ENCODE results near the gene METRNL.
"Not testable (repeated sequence)": the region's sequence is repeated elsewhere in the genome, so short reads cannot be mapped to it uniquely, and the experiment has no call there.

METRNL gene

DNA sequence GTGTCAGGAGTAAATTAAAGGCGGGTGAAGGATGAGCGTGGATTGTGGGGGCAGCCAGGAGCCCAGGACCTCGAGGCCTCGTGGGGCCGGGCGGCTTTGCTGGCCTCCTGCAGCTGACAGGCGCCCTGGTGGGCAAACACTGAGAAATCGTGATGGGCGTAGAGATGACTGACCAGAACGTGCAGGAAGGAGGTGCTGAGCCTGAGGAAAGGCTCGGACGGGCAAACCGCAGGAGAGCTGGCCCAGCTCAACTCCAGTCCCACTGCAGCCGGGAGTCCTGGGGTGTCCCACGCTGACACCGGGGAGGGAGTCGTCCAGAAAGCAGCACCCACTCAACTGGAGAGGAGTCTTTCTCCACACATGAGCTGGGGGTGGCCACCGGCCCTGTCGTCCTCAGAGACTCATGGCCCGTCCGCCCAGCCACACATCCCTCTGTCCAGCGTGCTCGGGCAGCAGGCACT is 36.9 kb downstream of the METRNL start:
- Histone ChIP-seq H3K4me3 (ENCODE audit: low read length) (no peak overlapping the region), H3K4me1 (ENCODE audit: control insufficient read depth, low read depth, low read length) (no peaks in the 10 kb centered on the region), H3K27ac (ENCODE audit: low read length) (no peak overlapping the region), H3K9me3 (ENCODE audit: control insufficient read depth, low read depth, low read length) (no peaks in the 10 kb centered on the region), H3K36me3 (ENCODE audit: control insufficient read depth, low read depth, low read length) (no peaks in the 10 kb centered on the region), H3K27me3 (ENCODE audit: control insufficient read depth, insufficient read depth, low read length) (peaks cover 13% of the 10 kb centered on the region), H3K9ac (ENCODE audit: low read length) (no peak overlapping the region)

DNA sequence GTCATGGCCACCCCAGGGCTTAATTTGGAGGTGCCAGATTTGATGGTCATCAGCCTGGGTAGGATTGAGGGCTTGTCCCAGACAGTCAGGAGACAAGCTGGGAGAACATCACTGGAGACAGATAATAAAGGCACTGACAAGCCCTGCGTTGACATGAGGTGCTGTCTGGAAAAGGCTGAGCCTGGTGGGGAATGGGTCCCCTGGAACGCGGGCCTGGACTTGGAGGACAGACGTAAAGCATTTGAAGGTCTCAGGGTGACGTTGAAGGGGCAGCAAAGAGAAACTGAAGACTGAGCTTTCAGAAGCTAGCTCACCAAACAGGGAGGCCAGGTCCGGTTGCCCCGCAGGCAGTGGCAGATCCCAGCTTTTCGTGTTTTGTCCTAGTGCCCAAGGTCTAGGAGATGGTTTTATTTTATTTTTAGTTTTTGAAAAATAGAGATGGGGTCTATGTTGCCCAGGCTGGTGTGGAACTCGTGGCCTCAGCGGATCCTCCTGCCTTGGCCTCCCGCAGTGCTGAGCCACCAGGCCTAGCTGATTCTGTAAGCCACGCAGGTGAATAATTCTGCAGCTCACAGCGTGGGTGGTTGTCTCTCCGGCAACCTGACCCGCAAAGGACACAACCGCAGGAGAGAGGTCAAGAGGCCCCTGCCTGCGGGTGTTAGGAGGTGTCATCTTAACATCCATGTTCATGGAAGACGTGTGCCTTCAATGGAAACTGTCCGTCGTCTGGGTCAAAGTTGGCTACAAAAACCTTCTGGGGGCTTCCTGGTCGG is 37.6 kb downstream of the METRNL start:
- H3K9ac ChIP-seq (ENCODE audit: low read length), result no peak overlapping the region
- H3K36me3 ChIP-seq (ENCODE audit: control insufficient read depth, low read depth, low read length), result no peaks in the 10 kb centered on the region
- H3K27me3 ChIP-seq (ENCODE audit: control insufficient read depth, insufficient read depth, low read length), result peaks cover 20% of the 10 kb centered on the region
- H3K9me3 ChIP-seq (ENCODE audit: control insufficient read depth, low read depth, low read length), result no peaks in the 10 kb centered on the region
- H3K27ac ChIP-seq (ENCODE audit: low read length), result no peak overlapping the region
- H3K4me1 ChIP-seq (ENCODE audit: control insufficient read depth, low read depth, low read length), result no peaks in the 10 kb centered on the region
- H3K4me3 ChIP-seq (ENCODE audit: low read length), result no peak overlapping the region

DNA sequence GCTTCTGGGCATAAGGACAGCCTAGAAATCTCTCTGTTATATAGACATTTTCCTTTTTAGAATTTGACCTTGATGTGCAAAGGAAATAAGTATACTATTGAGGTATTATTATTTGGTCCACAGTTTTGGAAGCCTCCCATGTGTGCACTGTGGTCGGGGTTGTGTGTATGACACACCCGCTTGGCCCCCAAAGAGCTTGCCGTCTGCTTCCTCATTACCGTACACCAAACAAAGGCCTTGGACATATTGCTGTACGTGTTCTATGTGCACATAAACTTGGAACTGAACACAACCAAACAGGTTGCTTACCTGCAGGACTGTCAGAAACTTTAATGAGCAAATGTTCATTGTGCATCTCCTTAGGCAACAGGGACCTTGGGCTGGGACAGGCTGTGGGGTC is 38.2 kb downstream of the METRNL start:
- no peaks in the 10 kb centered on the region for H3K36me3 ChIP-seq (ENCODE audit: control insufficient read depth, low read depth, low read length)
- H3K27me3 ChIP-seq (ENCODE audit: control insufficient read depth, insufficient read depth, low read length), result peaks cover 26% of the 10 kb centered on the region
- H3K9ac ChIP-seq (ENCODE audit: low read length), result no peak overlapping the region
- H3K9me3 ChIP-seq (ENCODE audit: control insufficient read depth, low read depth, low read length), result no peaks in the 10 kb centered on the region
- H3K4me3 ChIP-seq (ENCODE audit: low read length), result no peak overlapping the region
- H3K4me1 ChIP-seq (ENCODE audit: control insufficient read depth, low read depth, low read length), result peaks cover 3% of the 10 kb centered on the region
- H3K27ac ChIP-seq (ENCODE audit: low read length), result no peak overlapping the region

DNA sequence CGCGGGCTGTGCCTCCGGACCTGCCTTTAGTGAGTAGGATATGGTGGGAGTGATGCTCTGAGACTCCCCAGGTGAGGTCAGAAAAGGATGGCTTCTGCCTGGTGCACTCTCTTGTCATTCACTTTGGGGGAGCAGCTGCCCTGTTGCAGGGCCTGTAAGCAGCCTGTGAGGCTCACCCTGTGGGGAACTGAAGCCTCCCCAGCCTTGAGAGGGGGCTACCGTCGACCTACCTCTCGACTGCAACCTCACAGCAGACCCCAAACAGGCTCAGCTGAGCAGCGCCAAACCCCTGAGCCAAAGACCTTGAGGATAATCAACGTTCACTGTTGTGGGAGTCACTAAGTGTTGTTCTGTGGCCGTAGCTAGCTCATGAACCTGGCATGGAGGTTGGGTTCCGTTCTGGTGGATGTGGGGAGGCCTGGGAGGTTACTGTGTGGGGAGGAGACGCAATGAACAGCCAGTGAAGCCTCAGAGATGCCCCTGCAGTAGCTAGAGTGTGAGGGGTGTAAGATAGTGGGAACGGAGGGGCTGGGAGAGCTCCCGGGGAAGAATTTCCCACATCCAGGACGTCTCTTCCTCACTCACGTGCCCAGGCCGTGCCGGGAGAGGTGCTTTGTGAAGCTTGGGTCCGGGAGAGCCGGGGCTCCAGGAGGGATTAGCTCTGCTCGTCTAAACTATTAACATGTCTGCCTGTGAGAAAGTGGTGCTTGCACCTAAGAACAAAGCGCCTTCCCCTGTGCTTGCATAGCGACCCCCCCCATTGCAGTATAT is 38.8 kb downstream of the METRNL start:
- Histone ChIP-seq H3K9me3 (ENCODE audit: control insufficient read depth, low read depth, low read length) (no peaks in the 10 kb centered on the region), H3K9ac (ENCODE audit: low read length) (no peak overlapping the region), H3K4me1 (ENCODE audit: control insufficient read depth, low read depth, low read length) (peaks cover 4% of the 10 kb centered on the region), H3K36me3 (ENCODE audit: control insufficient read depth, low read depth, low read length) (no peaks in the 10 kb centered on the region), H3K4me3 (ENCODE audit: low read length) (no peak overlapping the region), H3K27me3 (ENCODE audit: control insufficient read depth, insufficient read depth, low read length) (peaks cover 32% of the 10 kb centered on the region), H3K27ac (ENCODE audit: low read length) (no peak overlapping the region)

DNA sequence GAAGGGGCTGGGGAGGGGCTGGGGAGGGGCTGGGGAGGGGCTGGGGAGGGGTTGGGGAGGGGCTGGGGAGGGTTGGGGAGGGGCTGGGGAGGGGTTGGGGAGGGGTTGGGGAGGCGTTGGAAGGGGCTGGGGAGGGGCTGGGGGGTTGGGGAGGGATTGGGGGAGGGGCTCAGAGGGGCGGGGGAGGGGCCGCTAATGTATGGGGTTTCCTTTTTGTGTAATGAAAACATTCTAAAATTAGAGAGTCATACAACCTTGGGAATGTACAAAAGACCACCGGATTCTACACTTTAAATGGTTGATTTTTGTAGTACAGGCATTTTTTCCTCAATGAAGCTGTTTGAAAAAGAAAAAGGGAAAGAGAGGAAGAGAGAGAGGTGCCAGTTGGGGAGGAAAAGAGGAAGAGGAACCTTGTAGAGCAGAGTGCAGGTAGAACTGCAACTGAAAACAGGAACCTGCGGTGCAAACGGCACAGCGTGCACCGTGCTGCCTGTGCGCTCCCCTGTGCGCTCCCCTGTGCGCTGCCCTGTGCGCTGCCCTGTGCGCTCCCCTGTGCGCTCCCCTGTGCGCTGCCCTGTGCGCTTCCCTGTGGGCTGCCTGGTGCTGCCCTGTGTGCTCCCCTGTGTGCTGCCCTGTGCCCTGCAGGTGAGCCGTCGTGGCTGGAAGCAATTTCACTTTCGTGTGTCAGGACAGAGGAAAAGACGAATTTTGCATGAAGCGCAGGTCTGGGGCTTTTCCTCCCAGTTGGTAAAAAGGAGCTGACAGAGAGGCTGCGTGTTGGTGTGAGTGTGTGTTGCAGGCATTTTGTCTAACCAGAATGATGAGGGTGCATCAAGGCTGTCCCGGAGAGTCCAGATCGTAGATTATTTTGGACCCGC is 40.8 kb downstream of the METRNL start:
- Histone ChIP-seq H3K9ac (ENCODE audit: low read length) (no peak overlapping the region), H3K27ac (ENCODE audit: low read length) (no peak overlapping the region), H3K9me3 (ENCODE audit: control insufficient read depth, low read depth, low read length) (no peaks in the 10 kb centered on the region), H3K36me3 (ENCODE audit: control insufficient read depth, low read depth, low read length) (no peaks in the 10 kb centered on the region), H3K27me3 (ENCODE audit: control insufficient read depth, insufficient read depth, low read length) (peaks cover 32% of the 10 kb centered on the region), H3K4me1 (ENCODE audit: control insufficient read depth, low read depth, low read length) (peaks cover 4% of the 10 kb centered on the region), H3K4me3 (ENCODE audit: low read length) (peak overlapping the region; percentile 58)

DNA sequence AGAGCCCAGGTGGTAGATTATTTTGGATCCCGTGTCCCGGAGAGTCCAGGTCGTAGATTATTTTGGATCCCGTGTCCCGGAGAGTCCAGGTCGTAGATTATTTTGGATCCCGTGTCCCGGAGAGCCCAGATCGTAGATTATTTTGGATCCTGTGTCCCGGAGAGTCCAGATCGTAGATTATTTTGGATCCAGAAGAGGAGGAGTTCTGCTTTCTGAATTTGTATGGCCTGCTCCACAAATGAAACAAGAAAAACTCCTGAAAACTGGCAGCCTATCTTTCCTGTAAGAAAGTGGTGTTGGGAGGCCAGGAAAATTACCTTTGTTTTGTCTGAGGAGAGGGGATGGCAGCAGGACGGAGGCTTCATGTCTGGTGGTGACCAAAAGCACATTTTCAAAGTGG is 42.1 kb downstream of the METRNL start:
- Histone ChIP-seq H3K4me3 (ENCODE audit: low read length) (peak overlapping the region; percentile 58), H3K27me3 (ENCODE audit: control insufficient read depth, insufficient read depth, low read length) (peaks cover 32% of the 10 kb centered on the region)
- H3K27ac ChIP-seq (ENCODE audit: low read length); H3K36me3 ChIP-seq (ENCODE audit: control insufficient read depth, low read depth, low read length); H3K9ac ChIP-seq (ENCODE audit: low read length); H3K4me1 ChIP-seq (ENCODE audit: control insufficient read depth, low read depth, low read length); H3K9me3 ChIP-seq (ENCODE audit: control insufficient read depth, low read depth, low read length): not testable (repeated sequence)

DNA sequence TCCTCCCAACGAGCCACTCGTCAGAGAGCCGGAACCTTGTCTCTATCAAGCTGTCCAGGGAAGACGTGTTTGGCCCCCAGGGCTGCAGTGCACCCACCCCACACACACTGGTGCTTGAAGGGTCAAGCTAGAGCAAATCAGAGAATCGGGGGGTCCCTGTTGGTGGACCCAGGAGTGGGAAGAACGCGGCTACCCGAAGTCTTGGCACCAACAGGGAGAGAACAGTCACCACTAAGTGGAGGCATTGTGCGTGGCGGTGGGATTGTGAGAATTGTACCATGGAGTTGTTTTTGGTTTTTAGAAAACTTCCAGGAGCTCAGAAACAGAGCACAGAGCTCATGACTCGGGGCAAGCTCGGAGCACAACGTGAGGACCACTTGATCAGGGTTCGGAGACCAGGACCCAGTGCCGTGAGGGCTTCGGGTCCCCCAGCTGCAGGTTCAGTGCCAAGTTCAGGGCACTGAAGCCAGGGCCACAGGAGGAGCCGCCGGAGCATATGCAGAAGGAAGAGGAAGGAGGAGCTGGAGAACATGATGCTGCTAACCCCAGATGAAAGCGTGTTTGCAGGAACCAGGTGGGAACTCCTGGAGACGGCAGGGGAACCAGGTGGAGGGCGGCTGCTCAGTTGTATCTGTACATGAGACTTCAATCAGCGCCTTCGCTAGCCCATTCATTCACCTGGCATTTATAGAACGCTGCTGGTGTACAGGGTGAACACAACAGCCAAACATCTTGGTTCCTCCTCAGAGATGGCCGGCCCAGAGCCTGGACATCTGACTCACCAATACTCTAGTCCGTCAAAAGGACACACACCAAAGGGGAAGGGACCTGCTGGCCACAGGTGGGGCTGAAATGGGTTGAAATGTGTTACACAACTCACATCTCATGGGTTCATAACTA is 42.8 kb downstream of the METRNL start:
- no peaks in the 10 kb centered on the region for H3K36me3 ChIP-seq (ENCODE audit: control insufficient read depth, low read depth, low read length)
- H3K4me1 ChIP-seq (ENCODE audit: control insufficient read depth, low read depth, low read length), result peaks cover 4% of the 10 kb centered on the region
- peak overlapping the region; percentile 58 for H3K4me3 ChIP-seq (ENCODE audit: low read length)
- no peak overlapping the region for H3K27ac ChIP-seq (ENCODE audit: low read length)
- no peak overlapping the region for H3K9ac ChIP-seq (ENCODE audit: low read length)
- no peaks in the 10 kb centered on the region for H3K9me3 ChIP-seq (ENCODE audit: control insufficient read depth, low read depth, low read length)
- H3K27me3 ChIP-seq (ENCODE audit: control insufficient read depth, insufficient read depth, low read length), result peaks cover 32% of the 10 kb centered on the region

DNA sequence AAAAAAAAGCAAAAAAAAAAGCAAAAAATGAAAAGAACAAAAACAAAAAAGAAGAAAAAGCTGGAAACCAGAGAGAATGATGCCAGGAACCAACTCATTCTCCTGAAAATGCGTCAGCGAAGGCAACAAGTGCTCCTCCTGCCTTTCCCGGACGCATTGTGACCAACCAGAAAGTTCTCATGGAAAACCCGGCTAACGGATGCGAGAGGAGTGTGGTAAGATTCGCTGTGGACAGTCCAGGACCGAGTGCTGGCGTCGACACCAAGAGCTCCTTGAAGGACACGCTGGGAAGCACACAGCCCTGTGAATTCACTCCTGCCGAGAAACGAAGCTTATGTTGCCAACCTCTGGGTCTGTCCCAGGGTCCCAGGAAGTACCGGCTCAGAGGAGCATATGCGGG is 43.4 kb downstream of the METRNL start:
- Histone ChIP-seq H3K36me3 (ENCODE audit: control insufficient read depth, low read depth, low read length) (no peaks in the 10 kb centered on the region), H3K9me3 (ENCODE audit: control insufficient read depth, low read depth, low read length) (no peaks in the 10 kb centered on the region), H3K9ac (ENCODE audit: low read length) (no peak overlapping the region), H3K4me1 (ENCODE audit: control insufficient read depth, low read depth, low read length) (peaks cover 4% of the 10 kb centered on the region), H3K4me3 (ENCODE audit: low read length) (no peak overlapping the region), H3K27ac (ENCODE audit: low read length) (no peak overlapping the region), H3K27me3 (ENCODE audit: control insufficient read depth, insufficient read depth, low read length) (peaks cover 32% of the 10 kb centered on the region)

DNA sequence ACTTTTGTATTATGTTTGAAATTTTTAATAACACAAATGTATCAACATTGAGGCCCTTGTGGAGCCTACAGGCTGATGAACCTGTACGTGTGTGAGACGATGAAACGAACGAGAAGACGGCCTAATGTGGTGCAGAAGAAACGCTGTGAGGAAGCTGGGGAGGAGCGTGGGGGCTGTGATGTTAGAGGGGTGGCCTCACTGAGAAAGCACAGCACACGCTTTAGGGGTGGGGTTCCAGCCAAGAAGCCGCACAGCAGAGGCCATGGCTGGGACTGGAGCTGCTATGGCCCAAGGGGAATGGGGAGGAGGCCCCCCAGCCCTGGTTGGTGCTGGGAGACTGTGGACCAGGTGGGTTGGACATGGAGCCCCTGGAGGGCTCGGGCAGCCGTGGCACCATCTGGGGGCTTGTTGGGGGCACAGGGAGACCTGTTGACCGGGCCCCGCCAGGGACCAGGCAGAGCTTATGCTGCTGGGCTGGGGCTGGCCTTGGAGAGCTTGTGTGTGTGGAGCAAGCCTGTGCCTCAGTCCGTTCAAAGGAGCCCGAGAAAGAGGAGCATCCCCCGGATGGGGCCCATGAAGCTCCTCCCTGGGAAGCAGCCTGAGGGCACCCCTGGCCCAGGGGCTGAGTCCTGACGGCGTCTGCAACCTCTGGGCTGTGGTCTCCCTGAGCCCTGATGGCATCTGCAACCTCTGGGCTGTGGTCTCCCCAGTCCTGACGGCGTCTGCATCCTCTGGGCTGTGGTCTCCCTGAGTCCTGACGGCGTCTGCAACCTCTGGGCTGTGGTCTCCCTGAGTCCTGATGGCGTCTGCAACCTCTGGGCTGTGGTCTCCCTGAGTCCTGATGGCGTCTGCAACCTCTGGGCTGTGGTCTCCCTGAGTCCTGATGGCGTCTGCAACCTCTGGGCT is 44.7 kb downstream of the METRNL start:
- Histone ChIP-seq H3K4me3 (ENCODE audit: low read length) (no peak overlapping the region), H3K27me3 (ENCODE audit: control insufficient read depth, insufficient read depth, low read length) (peaks cover 32% of the 10 kb centered on the region), H3K36me3 (ENCODE audit: control insufficient read depth, low read depth, low read length) (no peaks in the 10 kb centered on the region)

DNA sequence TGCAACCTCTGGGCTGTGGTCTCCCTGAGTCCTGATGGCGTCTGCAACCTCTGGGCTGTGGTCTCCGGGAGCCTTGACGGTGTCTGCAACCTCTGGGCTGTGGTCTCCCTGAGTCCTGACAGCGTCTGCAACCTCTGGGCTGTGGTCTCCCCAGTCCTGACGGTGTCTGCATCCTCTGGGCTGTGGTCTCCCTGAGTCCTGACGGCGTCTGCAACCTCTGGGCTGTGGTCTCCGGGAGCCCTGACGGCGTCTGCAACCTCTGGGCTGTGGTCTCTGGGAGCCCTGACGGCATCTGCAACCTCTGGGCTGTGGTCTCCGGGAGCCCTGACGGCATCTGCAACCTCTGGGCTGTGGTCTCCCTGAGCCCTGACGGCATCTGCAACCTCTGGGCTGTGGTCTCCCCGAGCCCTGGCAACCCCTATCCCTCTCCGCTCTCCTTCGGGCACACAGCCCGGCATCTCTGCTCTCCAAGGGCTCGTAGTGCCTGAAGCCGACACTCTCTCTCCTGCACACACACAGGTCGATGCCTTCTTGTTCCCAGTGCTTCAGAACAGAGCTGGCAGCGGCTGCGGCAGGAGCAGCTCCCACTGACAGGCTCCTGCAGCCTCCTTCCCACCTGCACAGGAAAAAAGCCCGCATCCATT is 45.6 kb downstream of the METRNL start:
- Histone ChIP-seq H3K4me3 (ENCODE audit: low read length) (no peak overlapping the region), H3K9ac (ENCODE audit: low read length) (no peak overlapping the region), H3K4me1 (ENCODE audit: control insufficient read depth, low read depth, low read length) (peaks cover 4% of the 10 kb centered on the region), H3K9me3 (ENCODE audit: control insufficient read depth, low read depth, low read length) (no peaks in the 10 kb centered on the region), H3K27ac (ENCODE audit: low read length) (no peak overlapping the region), H3K36me3 (ENCODE audit: control insufficient read depth, low read depth, low read length) (no peaks in the 10 kb centered on the region), H3K27me3 (ENCODE audit: control insufficient read depth, insufficient read depth, low read length) (peaks cover 32% of the 10 kb centered on the region)

More for the DNA sequence above, 44.7 kb downstream of the METRNL start:
- Histone ChIP-seq H3K9ac (ENCODE audit: low read length) (no peak overlapping the region), H3K9me3 (ENCODE audit: control insufficient read depth, low read depth, low read length) (no peaks in the 10 kb centered on the region), H3K4me1 (ENCODE audit: control insufficient read depth, low read depth, low read length) (peaks cover 4% of the 10 kb centered on the region), H3K27ac (ENCODE audit: low read length) (no peak overlapping the region)
